DOHH2 (cell line): ENCODE results near the gene KCNK15.

Experiments
- H3F3A ChIP-seq: fragments of 200-600 bp; sonication (generic), shearing (Covaris generic); 2 replicates; pipeline ENCODE4 v1.6.0; 2016; ENCODE audit warnings: antibody characterized with exemption, mild to moderate bottlenecking; ENCODE audit not compliant: control insufficient read depth, insufficient read depth
- H3K27ac ChIP-seq: fragments of 200-600 bp; sonication (generic); 2 replicates; pipeline ENCODE4 v1.5.1; 2014; ENCODE audit warnings: low read depth, mild to moderate bottlenecking, low read length, moderate library complexity
- H3K27me3 ChIP-seq: fragments of 200-600 bp; sonication (generic); 2 replicates; pipeline ENCODE4 v1.6.1; 2014; ENCODE audit warnings: mild to moderate bottlenecking, low read length, mixed read lengths; ENCODE audit not compliant: control insufficient read depth
- H3K36me3 ChIP-seq: fragments of 200-600 bp; sonication (generic); 2 replicates; pipeline ENCODE4 v1.6.1; 2014; ENCODE audit warnings: mild to moderate bottlenecking, low read length, moderate library complexity, mixed read lengths; ENCODE audit not compliant: control insufficient read depth
- H3K4me1 ChIP-seq: fragments of 200-600 bp; sonication (generic); 2 replicates; pipeline ENCODE4 v1.6.1; 2014; ENCODE audit warnings: mild to moderate bottlenecking, low read length, mixed read lengths; ENCODE audit not compliant: control insufficient read depth
- H3K4me2 ChIP-seq: fragments of 200-600 bp; sonication (generic); 2 replicates; pipeline ENCODE4 v1.6.0; 2014; ENCODE audit warnings: mild to moderate bottlenecking, low read length, moderate library complexity
- H3K4me3 ChIP-seq: fragments of 200-600 bp; sonication (generic); 2 replicates; pipeline ENCODE4 v1.5.1; 2014; ENCODE audit warnings: mild to moderate bottlenecking, low read length, mixed read lengths
- H3K79me2 ChIP-seq: fragments of 200-600 bp; sonication (generic); 2 replicates; pipeline ENCODE4 v1.6.1; 2014; ENCODE audit warnings: mild to moderate bottlenecking, low read length, mixed read lengths; ENCODE audit not compliant: control insufficient read depth
- H3K9me2 ChIP-seq: fragments of 200-600 bp; sonication (generic); replicated peaks from 2 replicates; pipeline ENCODE4 v1.6.1; 2014; ENCODE audit warnings: mild to moderate bottlenecking, low read length, mixed read lengths; ENCODE audit not compliant: control insufficient read depth
- H3K9me3 ChIP-seq: fragments of 200-600 bp; sonication (generic); 2 replicates; pipeline ENCODE4 v1.6.1; 2014; ENCODE audit warnings: antibody characterized with exemption, low read length, mixed read lengths; ENCODE audit not compliant: control insufficient read depth, insufficient read depth
- H4K20me1 ChIP-seq: fragments of 200-600 bp; sonication (generic); 2 replicates; pipeline ENCODE4 v1.6.0; 2014; ENCODE audit warnings: low read depth, mild to moderate bottlenecking, antibody characterized with exemption, low read length, moderate library complexity; ENCODE audit not compliant: control insufficient read depth, insufficient read depth
- CTCF ChIP-seq: fragments of 200-600 bp; sonication (generic); IDR thresholded peaks from one replicate; pipeline ENCODE4 v1.5.1; 2014; ENCODE audit warnings: antibody characterized with exemption, mild to moderate bottlenecking, low read depth, low read length; ENCODE audit not compliant: poor library complexity, severe bottlenecking
- EZH2phosphoT487 ChIP-seq: fragments of 200-600 bp; sonication (generic); IDR thresholded peaks from 2 replicates; pipeline ENCODE4 v1.6.1; 2017; ENCODE audit warnings: borderline replicate concordance, mild to moderate bottlenecking, antibody characterized with exemption, low read length, moderate library complexity, mixed read lengths

Gene KCNK15

GRCh38 chr20:44739942-44740341, 5.7 kb upstream of the KCNK15 start:
- peaks cover 20% of the 10 kb centered on the region for H3K9me3 ChIP-seq
- no peak overlapping the region for H3K4me3 ChIP-seq
- no peaks in the 10 kb centered on the region for H3K9me2 ChIP-seq
- H4K20me1 ChIP-seq = no peaks in the 10 kb centered on the region
- H3F3A ChIP-seq = no peaks in the 10 kb centered on the region
- H3K4me2 ChIP-seq = no peak overlapping the region
- H3K79me2 ChIP-seq = no peaks in the 10 kb centered on the region
- peaks cover 18% of the 10 kb centered on the region for H3K4me1 ChIP-seq
- H3K27me3 ChIP-seq = peaks cover under 1% of the 10 kb centered on the region
- peaks cover 8% of the 10 kb centered on the region for H3K36me3 ChIP-seq
- TF ChIP-seq CTCF (no peak), EZH2phosphoT487 (no peak)
- H3K27ac ChIP-seq = no peak overlapping the region

GRCh38 chr20:44742304-44743079, 3.2 kb upstream of the KCNK15 start:
- no peaks in the 10 kb centered on the region for H3K79me2 ChIP-seq
- TF ChIP-seq EZH2phosphoT487 (no peak), CTCF (no peak)
- no peaks in the 10 kb centered on the region for H3F3A ChIP-seq
- H4K20me1 ChIP-seq = no peaks in the 10 kb centered on the region
- peaks cover 8% of the 10 kb centered on the region for H3K9me3 ChIP-seq
- H3K4me1 ChIP-seq = peaks cover 14% of the 10 kb centered on the region; the same call in 1 of the 2 replicates
- no peak overlapping the region for H3K4me2 ChIP-seq
- H3K36me3 ChIP-seq = no peaks in the 10 kb centered on the region
- H3K4me3 ChIP-seq = no peak overlapping the region
- H3K9me2 ChIP-seq = no peaks in the 10 kb centered on the region
- no peak overlapping the region for H3K27ac ChIP-seq
- H3K27me3 ChIP-seq = peaks cover 21% of the 10 kb centered on the region

- H3K79me2 ChIP-seq = no peaks in the 10 kb centered on the region
- TF ChIP-seq CTCF (no peak), EZH2phosphoT487 (no peak)
- H3K4me1 ChIP-seq = peaks cover 14% of the 10 kb centered on the region; the same call in 1 of the 2 replicates
- no peaks in the 10 kb centered on the region for H3K36me3 ChIP-seq
- peaks cover 21% of the 10 kb centered on the region for H3K27me3 ChIP-seq
- no peak overlapping the region for H3K27ac ChIP-seq
- no peaks in the 10 kb centered on the region for H3F3A ChIP-seq
- no peaks in the 10 kb centered on the region for H4K20me1 ChIP-seq
- no peak overlapping the region for H3K4me2 ChIP-seq
- H3K9me2 ChIP-seq = no peaks in the 10 kb centered on the region
- peaks cover 6% of the 10 kb centered on the region; the same call in 1 of the 2 replicates for H3K9me3 ChIP-seq
- H3K4me3 ChIP-seq = no peak overlapping the region
Measured at GRCh38 chr20:44743080-44743701, 2.5 kb upstream of the KCNK15 start.
